GM12891 (cell line): ENCODE measurements around the gene TACC3.

Experiments
- PAX5 ChIP-seq: IDR thresholded peaks from 2 replicates; pipeline ENCODE4 v1.6.1; 2011; ENCODE audit warnings: low read length, moderate library complexity, mild to moderate bottlenecking; ENCODE audit not compliant: insufficient read depth, severe bottlenecking
- POLR2A ChIP-seq: IDR thresholded peaks from 2 replicates; pipeline ENCODE4 v1.6.1; 2011; ENCODE audit warnings: low read depth, low read length, control low read depth
- POLR2AphosphoS5 ChIP-seq: IDR thresholded peaks from 2 replicates; pipeline ENCODE4 v1.6.1; 2011; ENCODE audit warnings: low read depth, low read length, control low read depth
- SPI1 ChIP-seq: IDR thresholded peaks from 2 replicates; pipeline ENCODE4 v1.6.1; 2011; ENCODE audit warnings: low read depth, low read length, control low read depth
- TAF1 ChIP-seq: IDR thresholded peaks from 2 replicates; pipeline ENCODE4 v1.6.1; 2011; ENCODE audit warnings: low read depth, low read length, control low read depth

DNA sequence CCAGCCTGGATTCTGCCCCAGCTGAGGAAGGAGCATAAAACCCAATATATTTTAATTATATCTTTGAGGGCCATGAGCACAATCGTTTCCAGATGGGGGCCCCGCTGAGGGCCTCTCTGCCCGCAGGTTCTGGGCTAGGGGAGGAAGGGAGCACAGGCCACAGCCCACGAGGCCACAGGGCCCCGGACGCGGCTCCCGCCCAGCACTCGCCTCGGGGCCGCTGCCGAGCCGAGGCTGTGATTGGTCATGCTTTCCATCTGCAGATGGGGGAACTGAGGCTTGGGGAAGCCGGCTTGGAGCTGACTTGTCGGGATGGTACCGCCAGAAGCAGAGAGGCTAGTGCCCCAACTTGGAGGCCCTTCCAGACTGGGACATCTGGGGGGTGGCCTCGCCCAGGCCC lies 34.0 kb downstream of the TACC3 start:
- TF ChIP-seq POLR2A (no peak), POLR2AphosphoS5 (no peak), TAF1 (no peak), PAX5 (no peak), SPI1 (no peak)
